IMR-90 (cell line): ENCODE results near the gene CDKAL1.

Experiments used
- BHLHE40 ChIP-seq: fragments of 150-350 bp; IDR thresholded peaks from 2 replicates; pipeline ENCODE4 v1.6.1; 2016; ENCODE audit warnings: mild to moderate bottlenecking, low read depth, low read length
- CEBPB ChIP-seq: IDR thresholded peaks from 2 replicates; pipeline ENCODE4 v1.6.1; 2012; ENCODE audit warnings: low read depth, low read length, improper control_type of control experiment
- MAZ ChIP-seq: IDR thresholded peaks from 2 replicates; pipeline ENCODE4 v1.6.1; 2012; ENCODE audit warnings: low read depth, mild to moderate bottlenecking, low read length, improper control_type of control experiment, moderate library complexity, borderline replicate concordance
- POLR2A ChIP-seq: IDR thresholded peaks from 2 replicates; pipeline ENCODE4 v1.6.1; 2012; ENCODE audit warnings: mild to moderate bottlenecking, low read depth, low read length
- RAD21 ChIP-seq: IDR thresholded peaks from 2 replicates; pipeline ENCODE4 v1.6.1; 2012; ENCODE audit warnings: low read length, improper control_type of control experiment
- RCOR1 ChIP-seq: IDR thresholded peaks from 2 replicates; pipeline ENCODE4 v1.6.1; 2012; ENCODE audit warnings: mild to moderate bottlenecking, low read length, improper control_type of control experiment; ENCODE audit not compliant: insufficient replicate concordance
- TF ChIP-seq, protein P1 (sequence below): conservative IDR thresholded peaks from 2 replicates; pipeline ENCODE4 v1.5.1; 2012; ENCODE audit warnings: mild to moderate bottlenecking, low read depth, low read length, improper control_type of control experiment
- TF ChIP-seq, protein P2 (sequence below): fragments of 150-350 bp; IDR thresholded peaks from 2 replicates; pipeline ENCODE4 v1.6.1; 2016; ENCODE audit warnings: low read depth, mild to moderate bottlenecking, low read length, moderate library complexity, borderline replicate concordance

DNA sequence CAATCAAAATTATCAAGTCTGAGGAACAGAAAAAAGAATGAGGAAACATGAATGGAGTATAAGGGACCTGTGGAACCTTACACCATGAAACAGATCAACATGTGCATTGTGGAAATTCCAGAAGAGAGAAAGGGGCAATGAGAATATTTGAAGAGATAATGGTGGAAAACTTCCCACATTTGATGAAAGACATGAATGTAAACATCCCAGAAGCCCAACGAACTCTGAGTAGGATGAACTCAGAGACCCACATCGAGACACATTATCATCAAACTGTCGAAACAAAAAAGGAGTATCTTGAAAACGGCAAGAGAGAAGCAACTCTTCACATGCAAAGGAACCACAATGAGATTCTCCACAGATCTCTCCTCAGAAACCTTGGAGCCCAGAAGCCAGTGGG, 371.1 kb downstream of the CDKAL1 start:
- TF ChIP-seq, protein P1, sequence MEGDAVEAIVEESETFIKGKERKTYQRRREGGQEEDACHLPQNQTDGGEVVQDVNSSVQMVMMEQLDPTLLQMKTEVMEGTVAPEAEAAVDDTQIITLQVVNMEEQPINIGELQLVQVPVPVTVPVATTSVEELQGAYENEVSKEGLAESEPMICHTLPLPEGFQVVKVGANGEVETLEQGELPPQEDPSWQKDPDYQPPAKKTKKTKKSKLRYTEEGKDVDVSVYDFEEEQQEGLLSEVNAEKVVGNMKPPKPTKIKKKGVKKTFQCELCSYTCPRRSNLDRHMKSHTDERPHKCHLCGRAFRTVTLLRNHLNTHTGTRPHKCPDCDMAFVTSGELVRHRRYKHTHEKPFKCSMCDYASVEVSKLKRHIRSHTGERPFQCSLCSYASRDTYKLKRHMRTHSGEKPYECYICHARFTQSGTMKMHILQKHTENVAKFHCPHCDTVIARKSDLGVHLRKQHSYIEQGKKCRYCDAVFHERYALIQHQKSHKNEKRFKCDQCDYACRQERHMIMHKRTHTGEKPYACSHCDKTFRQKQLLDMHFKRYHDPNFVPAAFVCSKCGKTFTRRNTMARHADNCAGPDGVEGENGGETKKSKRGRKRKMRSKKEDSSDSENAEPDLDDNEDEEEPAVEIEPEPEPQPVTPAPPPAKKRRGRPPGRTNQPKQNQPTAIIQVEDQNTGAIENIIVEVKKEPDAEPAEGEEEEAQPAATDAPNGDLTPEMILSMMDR: no peak
- TF ChIP-seq POLR2A (no peak), CEBPB (no peak), MAZ (no peak), BHLHE40 (no peak), RAD21 (no peak), RCOR1 (no peak)
- TF ChIP-seq, protein P2, sequence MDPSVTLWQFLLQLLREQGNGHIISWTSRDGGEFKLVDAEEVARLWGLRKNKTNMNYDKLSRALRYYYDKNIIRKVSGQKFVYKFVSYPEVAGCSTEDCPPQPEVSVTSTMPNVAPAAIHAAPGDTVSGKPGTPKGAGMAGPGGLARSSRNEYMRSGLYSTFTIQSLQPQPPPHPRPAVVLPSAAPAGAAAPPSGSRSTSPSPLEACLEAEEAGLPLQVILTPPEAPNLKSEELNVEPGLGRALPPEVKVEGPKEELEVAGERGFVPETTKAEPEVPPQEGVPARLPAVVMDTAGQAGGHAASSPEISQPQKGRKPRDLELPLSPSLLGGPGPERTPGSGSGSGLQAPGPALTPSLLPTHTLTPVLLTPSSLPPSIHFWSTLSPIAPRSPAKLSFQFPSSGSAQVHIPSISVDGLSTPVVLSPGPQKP: no peak
